Stomach (tissue), 4 donors: Measurements from ENCODE around the gene RTN4R.

Experiments
- EP300 ChIP-seq: sonication (generic); formaldehyde crosslinking; IDR thresholded peaks from one replicate; pipeline ENCODE4 v1.6.1; 2017; ENCODE audit warnings: antibody characterized with exemption
- POLR2A ChIP-seq, 4 donors: fragments of 450-650 bp; IDR thresholded peaks; one replicate each; pipeline ENCODE4 v1.6.1; 2016; ENCODE audit warnings: antibody characterized with exemption in 4 of 4, control low read depth in 2 of 4, mild to moderate bottlenecking in 1 of 4, moderate library complexity in 1 of 4
- POLR2AphosphoS5 ChIP-seq, 3 donors: sonication (generic); formaldehyde crosslinking; IDR thresholded peaks; one replicate each; pipeline ENCODE4 v1.6.1; 2016; ENCODE audit warnings: antibody characterized with exemption in 3 of 3
- TF ChIP-seq, protein P1 (sequence below), 7 experiments: fragments of 450-650 bp in 4 of 7; fragments of 200-600 bp in 3 of 7; sonication (generic) in 3 of 7; IDR thresholded peaks; one replicate each; pipeline ENCODE4 v1.5.1; 2016 to 2019; ENCODE audit warnings: antibody characterized with exemption in 7 of 7, control low read depth in 2 of 7, mild to moderate bottlenecking in 1 of 7

DNA sequence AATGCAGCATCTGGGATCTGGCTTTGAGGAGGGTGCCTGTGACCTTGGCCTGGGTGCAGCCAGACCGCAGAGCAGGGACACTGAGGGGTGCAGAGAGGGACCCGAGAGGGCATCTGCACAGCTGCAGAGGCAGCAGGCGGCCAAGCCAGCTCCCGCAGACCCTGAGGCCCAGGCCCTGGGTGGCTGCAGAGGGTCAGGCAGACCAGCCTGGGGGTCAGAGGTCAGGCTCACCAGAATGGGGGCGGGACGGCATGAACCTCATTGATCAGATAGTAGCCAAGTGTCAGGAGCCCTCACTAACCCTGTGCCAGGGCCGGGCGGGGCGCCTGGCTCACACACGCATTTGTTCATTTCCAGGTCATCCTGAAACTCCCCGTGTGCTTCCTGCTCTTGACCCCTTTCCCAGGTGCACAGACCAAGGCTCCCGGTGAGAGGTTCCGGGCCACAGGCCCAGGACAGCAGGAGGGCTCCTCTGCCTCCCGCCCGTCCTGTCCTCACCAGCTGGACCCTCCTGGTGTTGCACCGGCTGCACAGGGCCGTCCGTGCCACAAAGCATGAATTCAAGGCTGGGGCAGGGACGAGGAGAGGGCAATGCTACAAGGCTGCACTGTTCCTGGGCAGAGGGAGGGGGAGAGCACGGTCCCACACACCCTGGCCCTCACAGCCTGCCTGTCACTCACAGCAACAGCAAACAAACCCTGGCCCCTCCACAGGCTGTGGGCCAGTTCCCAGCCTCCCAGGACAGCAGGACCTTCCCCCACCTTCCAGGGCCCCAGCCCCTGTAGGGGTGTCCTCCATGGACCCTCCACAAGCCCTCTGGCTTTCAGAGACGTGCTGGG lies 3.3 kb downstream of the RTN4R start:
- TF ChIP-seq POLR2A (IDR thresholded peaks at IDR 0.05) (no peak), POLR2AphosphoS5 (IDR thresholded peaks at IDR 0.05) (no peak), EP300 (no peak)
- TF ChIP-seq, protein P1, sequence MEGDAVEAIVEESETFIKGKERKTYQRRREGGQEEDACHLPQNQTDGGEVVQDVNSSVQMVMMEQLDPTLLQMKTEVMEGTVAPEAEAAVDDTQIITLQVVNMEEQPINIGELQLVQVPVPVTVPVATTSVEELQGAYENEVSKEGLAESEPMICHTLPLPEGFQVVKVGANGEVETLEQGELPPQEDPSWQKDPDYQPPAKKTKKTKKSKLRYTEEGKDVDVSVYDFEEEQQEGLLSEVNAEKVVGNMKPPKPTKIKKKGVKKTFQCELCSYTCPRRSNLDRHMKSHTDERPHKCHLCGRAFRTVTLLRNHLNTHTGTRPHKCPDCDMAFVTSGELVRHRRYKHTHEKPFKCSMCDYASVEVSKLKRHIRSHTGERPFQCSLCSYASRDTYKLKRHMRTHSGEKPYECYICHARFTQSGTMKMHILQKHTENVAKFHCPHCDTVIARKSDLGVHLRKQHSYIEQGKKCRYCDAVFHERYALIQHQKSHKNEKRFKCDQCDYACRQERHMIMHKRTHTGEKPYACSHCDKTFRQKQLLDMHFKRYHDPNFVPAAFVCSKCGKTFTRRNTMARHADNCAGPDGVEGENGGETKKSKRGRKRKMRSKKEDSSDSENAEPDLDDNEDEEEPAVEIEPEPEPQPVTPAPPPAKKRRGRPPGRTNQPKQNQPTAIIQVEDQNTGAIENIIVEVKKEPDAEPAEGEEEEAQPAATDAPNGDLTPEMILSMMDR (IDR thresholded peaks at IDR 0.05), result no peak
